NCI-H1694 (cell line): ENCODE measurements around the gene FOXN1.

ENCODE experiments used
- DNase-seq: peaks from one replicate; lab custom pipeline; 2025; lab: John Stamatoyannopoulos, UW

The FOXN1 gene

DNA sequence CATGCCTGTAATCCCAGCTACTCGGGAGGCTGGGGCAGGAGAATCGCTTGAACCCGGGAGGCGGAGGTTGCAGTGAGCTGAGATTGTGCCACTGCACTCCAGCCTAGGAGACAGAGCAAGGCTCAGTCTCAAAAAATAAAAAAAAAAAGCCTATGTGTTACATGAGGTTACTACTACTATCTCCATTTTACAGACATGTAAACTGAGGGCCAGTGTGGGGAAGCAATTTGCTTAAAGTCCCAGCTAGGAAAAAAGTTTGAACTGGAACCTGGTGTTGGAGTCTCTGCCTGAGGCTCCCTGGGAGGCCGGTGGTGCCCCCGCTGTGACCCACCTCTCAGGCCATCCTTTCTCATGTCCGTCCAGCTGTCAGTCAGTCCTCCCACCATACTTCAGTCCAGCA, 28.2 kb upstream of the FOXN1 start:
- no peak for DNase-seq

DNA sequence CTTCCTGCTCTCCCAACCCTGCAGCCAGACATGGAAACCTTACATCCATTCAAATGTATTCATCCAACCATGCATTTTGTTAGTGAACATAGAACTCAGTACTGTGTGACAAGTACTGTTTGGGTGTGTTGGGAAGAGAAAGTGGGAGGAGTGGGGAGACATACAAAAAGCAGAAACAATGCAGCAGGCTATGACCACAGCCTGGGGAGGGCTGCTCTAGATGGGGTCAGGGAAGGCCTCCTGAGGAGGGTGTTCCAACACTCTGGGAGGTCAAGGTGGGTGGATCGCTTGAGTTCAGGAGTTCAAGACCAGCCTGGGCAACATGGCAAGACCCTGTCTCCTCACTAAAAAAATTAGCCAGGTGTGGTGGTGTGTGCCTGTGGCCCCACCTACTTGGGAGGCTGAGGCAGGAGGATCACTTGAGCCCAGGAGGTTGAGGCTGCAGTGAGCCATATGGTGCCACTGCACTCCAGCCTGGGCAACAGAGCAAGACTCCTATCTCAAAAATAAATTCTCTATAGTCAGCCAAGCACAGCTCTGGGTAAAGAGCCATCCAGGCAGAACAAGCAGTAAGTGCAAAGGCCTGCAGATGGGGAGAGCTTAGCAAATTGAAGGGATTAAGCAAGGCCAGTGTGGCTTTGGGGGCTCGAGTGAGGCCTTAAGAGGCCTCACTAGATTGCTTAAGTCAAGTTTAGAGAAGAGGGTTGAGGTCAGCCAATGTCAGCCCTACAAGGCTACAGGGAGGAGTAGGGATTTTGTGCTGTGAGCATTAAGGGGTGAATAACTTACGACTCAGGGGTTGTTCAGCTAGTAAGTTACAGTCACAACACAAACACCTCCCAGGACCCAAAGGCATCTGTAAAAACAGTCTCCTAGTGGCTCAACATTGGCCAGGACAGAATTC, 27.2 kb upstream of the FOXN1 start:
- DNase-seq: no peak

DNA sequence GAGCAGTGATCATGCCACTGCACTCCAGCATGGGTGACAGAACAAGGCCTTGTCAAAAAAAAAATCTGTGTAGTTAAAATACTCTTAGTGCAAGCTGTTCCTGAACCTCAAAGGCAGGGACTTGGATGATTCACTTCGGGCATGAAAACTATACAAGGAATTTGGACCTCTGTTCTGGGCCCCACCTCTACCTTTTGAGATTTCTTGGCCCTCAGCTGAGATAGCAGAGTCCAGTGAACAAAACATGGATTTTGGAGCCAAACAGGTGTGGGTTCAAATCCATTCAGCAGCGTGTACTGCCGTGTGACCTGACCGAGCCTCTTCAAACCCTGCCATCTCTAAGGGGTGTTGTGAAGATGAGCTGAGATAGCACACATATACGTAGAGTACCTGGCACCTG, 25.9 kb upstream of the FOXN1 start:
- no peak for DNase-seq

DNA sequence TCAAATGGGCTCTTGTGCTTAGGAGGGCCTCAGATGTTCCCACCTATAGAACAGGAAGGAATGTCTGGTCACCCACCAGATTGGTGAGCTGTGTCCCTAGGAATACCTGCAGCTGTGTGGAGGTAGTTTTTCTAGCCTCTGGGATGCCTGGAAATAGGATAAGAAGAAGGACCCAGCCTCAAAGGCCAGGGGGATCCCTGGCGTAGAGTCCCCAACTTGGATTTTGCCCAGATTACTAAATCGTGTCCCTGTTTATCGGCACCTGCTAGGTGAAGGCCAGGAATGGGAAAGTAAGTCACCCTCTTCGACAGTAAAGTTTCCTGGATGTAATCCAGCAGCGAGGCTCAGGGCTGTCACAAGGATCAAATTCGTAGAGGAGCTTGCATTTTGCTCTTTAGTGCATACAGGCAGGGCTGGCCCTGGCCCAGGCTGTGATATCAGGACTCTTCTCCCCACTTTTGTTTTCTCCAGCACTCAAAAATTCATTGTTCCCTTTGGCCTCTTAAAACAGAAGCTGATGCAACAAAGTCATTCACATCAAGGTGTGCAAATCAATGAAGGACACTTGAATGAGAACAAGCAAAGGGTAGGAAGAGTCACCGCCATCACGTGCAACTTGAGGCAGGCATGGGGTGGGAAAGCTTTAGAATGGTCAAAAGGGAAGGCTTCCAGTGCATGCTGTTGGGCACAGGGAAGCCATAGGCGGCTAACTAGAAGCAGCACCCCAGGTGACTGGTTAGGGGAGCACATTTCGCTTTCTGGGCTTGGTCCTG, 25.2 kb upstream of the FOXN1 start:
- no peak for DNase-seq

DNA sequence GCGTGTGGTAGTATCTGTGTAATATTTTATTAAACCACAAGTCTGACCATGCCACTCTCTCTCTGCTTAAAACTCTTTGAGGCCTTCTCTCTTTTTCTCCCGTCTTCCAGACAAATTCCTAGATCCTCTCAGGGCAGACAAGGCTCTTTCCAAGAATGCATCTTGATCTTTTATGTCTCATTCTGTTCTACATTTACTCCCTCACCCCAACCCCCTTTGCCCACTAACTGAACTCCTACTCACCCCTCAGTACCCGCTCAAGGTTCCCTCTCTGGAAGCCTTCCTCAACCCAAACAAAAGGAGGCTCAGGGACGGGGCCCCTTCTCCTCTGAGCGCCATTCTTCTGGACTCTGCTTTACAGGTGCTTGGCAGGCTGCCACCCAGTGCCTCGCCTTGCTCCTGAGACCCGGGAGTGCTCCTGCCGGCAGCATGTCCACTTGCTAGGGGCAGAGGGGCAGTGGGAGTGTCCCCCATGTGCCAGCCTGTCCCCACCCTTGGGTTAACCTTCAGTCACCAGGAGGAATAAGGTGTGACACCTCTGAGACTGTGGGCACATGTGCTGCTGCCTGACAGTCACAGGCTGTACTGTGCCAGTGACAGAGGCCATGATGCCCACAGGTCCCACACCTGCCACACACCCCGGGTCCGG, 23.5 kb upstream of the FOXN1 start:
- DNase-seq: no peak

DNA sequence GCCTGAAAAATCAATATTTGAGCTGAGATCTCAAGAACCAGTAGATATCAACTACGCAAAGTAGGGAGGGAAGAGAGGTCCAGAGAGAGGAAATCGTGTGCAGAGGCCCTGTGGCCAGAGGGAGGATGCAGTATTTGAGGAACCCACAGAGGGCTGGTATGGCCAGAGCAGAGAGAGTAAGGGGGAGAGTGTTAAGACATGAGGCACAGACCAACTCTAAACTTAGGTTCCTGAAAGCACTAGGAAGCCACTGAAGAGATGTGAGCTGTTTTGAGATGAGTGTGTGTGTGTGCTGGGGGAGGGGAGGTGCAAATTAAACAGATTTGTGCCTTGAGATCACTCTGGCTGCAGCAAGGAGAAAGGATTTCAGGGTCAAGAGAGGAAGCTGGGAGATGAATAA, 21.9 kb upstream of the FOXN1 start:
- no peak for DNase-seq

DNA sequence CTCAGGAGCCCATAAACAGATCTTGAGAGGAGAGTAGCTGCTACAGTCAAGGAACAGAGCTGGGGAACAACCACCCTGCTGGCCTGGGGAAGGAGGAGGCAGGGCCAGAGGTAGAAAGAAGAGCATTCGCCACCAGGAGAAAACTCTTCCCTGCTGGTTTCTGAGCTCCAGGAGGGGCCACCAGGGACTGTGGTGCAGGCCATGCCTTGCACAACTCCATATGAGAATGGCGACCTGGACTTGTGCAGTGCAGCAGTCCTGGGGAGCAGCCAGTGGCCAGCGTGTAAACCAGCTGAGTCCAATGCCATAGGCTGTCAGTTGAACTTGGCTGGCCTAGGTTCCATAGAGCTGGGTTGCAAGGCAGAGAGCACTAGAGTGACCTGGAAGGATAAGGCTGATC, 21.1 kb upstream of the FOXN1 start:
- DNase-seq: no peak

DNA sequence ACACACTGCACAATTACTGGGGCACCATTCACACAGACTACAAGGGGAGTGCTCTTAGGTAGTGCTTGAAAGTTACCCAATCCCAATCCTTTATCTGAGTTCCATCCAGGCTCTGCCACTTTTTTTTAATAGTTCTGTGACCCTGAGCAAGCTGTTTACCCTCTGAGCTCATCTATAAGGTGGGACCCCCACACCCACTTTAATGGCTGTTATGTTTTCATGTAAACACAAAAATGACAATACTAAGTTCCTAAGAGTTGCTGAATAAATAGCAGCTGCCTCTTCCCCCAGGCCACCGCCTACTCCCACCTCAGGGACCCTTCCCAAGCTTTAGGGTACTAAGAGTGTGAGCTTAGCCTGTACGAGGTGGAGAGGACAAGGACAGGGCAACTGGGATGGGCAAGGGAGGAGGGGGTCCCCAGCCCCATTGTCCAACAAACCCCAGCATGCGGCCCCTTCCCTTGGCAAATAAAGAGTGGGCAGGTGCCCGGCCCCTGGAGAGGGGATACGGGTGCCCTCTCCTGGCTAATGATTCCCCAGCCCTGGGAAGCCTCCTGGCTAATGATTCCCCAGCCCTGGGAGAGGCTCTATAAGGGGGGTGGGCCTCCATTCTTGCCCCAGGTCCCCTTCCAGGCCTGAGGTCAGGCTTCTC, 18.1 kb upstream of the FOXN1 start:
- DNase-seq: no peak

DNA sequence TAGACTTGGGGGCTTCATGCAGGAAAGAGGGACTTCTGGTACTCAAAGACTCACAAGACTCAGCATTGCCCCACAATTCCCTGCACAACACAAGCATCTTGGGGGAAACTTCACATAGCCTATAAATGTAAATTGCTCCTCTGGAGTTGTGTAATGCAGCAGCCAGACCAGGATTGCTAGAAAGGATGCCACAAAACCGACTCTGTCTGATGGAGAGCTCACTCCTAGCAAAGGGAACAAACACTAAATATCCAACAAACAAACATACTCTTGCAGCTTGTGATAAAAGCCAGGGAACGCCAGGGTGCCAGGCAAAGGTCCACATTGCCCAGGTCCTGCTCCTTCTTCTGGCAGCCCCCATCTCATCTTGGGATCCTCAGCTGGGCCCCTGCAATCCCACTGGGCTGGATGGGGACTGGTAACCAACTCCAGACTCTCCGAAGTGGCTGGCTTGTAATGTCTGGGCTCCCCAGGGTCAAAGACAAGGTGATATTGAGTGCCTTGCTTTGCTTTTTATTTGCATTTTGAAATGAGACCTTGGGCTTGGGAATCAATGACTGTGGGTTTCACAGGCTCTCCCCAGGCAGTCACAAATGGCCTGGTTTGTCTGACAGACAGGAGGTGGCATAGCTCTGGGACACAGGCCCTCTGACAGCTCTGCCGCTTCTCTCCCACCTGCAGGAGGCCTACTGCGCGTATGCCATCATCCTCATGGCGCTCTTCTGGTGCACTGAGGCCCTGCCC, 17.4 kb upstream of the FOXN1 start:
- no peak for DNase-seq

DNA sequence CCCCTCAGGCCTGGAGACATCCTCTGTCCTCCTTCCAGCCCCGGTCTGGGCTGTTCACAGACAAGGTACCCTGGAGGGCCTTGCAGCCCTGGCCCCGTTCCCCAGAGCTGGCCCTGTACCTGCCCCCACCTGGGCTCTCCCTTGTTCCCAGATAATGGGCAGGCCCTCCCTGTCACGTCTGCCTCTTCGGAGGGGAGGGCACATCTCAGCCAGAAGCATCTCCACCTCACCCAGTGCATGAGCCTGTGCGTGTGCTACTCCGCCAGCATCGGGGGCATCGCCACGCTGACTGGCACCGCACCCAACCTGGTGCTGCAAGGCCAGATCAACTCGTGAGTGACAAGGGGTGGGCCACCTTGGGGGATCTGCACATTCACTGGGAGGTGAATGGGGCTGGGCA, 14.9 kb upstream of the FOXN1 start:
- no peak for DNase-seq

DNA sequence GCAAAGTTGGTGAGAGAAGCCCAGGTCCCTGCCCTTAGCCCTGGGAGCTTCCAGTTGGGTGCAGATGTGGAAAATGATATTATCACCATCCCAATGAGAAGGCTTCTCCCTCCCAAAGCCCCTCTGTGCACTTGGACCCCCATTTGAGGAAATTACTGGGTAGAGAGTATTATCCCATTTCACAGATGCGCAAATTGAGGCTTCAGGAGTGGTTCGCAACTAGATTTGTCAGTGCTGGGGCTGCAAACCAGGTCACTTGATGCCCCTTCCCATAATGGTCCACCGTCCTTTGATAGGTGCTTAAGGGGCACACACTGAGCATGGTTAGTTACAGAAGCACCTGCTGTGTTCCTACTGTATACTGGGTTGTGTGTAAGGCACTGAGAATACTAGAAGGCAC, 14.3 kb upstream of the FOXN1 start:
- no peak for DNase-seq

DNA sequence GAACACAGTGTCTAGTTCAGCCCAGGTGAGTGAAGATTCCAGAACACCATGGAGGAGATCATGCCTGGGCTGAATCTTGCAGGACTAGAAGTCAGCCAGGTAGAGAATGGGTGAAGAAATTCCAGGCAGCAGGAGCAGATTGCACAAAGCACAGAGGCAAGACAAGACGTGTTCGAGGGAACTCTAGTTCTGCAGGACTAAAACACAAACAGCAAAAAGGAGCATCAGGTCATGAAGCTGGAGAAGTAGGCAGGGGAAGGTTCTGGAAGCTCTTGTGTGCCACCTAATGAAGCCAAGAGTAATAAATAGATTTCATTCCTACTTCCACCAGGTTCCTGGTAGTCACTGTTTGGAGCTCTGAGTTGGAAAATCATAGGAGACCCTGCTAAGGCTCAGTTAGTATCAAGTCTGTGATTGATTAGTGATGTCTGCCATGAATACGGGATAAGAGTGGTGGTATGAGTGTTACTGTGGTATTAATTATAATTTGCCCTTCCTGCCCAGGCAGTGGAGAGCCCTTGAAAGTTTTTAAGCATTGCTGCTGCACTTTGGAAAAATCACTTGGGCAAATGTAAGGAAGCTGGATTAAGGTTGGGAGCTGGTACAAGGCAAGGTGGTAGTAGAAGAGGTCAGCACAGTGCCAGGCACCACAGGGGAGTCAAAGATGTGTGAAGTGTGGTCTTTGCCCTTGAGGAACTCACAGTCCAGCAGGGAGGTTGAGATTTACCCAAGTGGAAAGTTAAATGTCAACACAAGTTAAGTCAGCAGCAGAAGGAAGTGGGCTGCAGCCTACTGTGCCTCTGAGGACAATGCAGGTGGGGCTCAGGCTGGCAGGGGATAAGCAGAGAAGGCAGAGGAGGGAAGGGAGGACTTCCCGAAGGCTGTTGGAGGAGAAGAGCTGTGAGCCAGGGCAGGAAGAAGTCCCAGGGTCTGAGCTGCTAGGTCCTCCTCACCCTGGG, 13.5 kb upstream of the FOXN1 start:
- DNase-seq: no peak

DNA sequence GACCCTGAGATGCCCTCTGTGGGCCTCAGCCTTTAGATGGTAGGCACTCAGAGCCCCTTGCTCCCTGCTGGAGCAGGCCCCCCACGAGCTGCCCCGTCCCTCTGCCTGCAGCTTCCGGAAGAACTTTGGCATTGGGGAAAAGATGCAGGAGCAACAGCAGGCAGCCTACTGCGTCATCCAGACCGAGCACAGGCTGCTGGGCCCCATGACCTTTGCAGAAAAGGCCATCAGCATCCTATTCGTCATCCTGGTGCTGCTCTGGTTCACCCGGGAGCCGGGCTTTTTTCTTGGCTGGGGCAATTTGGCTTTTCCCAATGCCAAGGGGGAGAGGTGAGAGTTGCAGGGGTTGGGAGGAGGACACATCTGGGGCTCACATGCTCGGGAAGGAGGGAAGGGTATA, 12.7 kb upstream of the FOXN1 start:
- no peak for DNase-seq

DNA sequence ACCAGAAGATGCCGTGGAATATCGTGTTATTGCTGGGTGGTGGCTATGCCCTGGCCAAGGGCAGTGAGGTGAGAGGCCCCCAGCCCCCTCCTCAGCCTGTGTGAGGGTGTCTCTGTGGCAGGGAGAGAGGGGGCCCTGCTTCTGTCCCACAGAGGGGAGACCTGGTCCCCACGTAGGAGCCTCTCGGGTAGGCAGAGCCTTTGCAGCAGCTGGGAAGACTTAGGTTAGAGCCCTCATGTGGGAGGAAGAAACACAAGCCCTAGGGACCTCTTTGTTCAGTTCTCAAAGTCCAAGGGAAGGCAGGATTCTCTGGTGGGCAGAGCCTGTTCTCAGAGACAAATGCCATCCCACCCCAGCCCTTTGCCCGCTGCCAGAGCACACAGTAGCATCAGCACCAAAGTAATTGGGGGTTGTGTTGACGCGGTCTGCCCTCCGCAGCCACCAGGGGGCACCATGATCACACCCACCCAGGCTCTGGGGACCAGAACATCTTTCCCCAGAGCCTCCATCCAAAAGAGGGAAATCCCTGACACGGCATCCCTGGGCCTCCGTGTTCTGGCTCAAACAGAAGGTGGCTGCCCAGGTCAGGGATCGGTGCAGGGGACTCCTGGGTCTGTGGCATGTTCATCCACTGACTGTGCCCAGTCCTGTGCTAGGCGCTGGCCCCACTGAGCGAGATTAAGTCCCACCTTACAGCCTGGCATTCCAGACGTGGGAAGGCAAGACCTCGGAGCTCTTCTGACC, 11.5 kb upstream of the FOXN1 start:
- DNase-seq: peak; percentile 67

DNA sequence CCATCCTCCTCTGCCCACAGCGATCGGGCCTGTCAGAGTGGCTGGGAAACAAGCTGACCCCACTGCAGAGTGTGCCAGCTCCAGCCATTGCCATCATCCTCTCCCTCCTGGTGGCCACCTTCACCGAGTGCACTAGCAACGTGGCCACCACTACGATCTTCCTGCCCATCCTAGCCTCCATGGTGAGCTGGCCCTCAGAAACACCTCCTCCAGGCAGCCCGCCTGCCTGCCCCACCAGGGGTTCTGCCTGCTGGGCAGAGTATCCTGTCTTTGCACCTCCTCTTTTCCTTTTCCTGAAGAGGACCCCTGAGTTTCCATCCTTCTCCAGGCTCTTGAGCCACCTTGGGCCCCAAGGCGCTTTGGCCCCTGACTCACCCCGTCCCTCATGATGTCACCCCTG, 10.5 kb upstream of the FOXN1 start:
- no peak for DNase-seq

DNA sequence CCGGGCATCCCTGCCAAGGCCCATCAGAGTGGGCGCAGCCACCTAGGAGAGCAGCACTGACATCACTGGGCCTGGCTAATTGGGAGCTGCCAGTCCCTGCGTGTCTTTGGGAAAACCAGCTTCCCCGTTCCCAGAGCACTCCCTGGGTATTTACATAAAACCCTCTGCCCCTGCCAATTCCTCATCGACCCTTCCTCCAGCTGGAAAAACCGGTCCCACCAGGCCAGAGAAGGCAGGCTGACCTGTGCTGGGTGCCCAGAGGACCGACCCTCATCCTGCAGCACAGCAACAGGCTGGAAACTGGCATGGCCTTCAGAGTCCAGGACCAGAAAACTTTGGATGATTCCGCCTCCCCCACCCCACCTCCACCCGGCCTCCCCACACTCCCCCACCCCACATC, 8.2 kb upstream of the FOXN1 start:
- no peak for DNase-seq

DNA sequence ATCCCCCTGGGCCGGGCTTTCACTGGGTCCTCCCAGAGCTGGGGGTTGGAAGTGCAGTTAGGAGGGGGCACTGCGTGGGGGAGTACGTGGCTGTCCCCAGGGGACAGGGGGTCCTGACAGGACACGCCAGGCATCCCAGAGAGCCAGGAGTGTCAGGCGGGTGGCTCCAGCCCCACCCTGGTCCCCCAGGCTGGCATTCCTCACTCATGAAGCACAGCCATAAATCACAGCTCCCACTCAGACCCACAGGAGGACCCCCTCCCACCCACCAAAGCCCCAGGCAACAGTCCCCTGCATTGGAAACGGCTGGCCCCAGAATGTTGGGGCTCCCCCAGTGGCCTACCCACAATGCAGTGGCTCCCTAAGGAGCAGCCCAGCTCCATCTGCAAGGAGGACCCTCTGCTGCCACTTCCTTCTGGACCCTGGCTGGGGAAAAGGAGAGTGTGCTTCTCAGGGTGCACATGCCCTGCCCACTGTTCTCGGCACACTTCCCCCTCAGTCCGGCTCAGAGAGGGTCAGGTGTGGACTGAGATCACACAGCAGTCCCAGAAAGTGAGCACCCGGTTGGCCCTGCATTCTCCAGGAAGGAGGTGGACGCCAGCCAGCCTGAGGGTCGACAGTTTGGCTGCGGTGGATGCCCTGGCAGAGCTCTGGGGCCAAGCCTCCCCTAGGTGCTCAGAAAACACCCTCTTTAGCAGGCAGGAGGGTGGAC, 7.3 kb upstream of the FOXN1 start:
- DNase-seq: no peak

DNA sequence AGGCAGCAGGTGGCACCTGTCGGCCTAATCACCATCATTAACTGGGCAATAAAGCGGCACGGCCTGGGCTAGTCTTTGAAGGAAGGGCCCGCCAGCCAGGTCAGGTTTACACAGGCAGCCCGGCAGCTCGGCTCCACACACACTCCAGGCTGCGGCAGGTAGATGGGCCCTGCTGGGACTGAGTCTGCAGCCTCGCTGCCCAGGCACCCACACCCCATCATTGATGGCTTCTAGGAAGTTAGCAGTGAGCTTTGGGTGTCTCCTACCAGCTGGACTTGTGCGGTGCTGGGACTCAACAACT, 6.8 kb upstream of the FOXN1 start:
- no peak for DNase-seq

DNA sequence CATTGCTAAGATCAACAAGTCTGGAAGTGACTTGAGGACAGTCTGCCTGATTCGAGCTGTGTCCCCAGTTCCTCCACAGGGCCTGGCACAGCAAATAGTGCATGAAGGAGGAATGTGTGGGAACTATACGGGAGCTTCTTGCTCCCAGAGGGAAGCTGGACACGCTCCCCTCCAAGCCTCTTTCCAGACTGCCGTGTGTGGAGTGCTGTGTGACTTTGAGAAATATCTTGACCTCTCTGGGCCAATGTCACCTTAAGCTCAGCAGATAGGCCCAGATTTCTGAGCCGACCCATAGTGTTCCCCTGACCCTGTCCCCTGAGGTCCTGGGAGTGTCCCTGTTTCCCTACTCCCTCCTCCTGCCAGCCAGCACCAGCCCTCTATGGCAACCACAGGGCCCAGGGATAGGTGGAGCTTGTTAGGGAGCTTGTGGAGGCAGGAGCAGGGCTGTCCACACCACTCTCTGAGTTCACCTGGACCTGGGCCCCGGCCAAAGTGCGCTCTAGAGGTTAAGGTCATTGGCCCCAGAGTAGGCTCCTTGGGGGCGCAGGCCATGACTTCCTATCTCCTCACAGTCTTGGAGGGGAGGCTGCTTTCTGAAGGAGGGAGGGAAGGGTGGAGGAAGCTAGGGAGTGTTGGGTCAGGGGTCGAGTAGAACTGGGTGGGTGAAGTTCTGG, 6.3 kb upstream of the FOXN1 start:
- no peak for DNase-seq
